Ishikawa (cell line): ENCODE measurements around the gene CCDC78.

Experiments used
- CEBPB ChIP-seq: IDR thresholded peaks from 2 replicates; pipeline ENCODE4 v1.6.1; 2012
- CREB1 ChIP-seq: IDR thresholded peaks from 2 replicates; pipeline ENCODE4 v1.6.1; 2012; ENCODE audit warnings: low read depth
- EGR1 ChIP-seq: IDR thresholded peaks from 2 replicates; pipeline ENCODE4 v1.6.1; 2012
- EP300 ChIP-seq: IDR thresholded peaks from 2 replicates; pipeline ENCODE4 v1.6.1; 2012; ENCODE audit warnings: borderline replicate concordance
- NFIC ChIP-seq: IDR thresholded peaks from 2 replicates; pipeline ENCODE4 v1.6.1; 2012
- RAD21 ChIP-seq: IDR thresholded peaks from 2 replicates; pipeline ENCODE4 v1.6.1; 2012; ENCODE audit warnings: low read depth
- TAF1 ChIP-seq: IDR thresholded peaks from 2 replicates; pipeline ENCODE4 v1.6.1; 2012; ENCODE audit warnings: low read depth, mild to moderate bottlenecking
- TCF12 ChIP-seq: IDR thresholded peaks from 2 replicates; pipeline ENCODE4 v1.6.1; 2012; ENCODE audit warnings: low read depth
- TEAD4 ChIP-seq: IDR thresholded peaks from 2 replicates; pipeline ENCODE4 v1.6.1; 2012
- YY1 ChIP-seq: IDR thresholded peaks from 2 replicates; pipeline ENCODE4 v1.6.1; 2012; ENCODE audit warnings: low read depth
- ZBTB7A ChIP-seq: IDR thresholded peaks from 2 replicates; pipeline ENCODE4 v1.6.1; 2012; ENCODE audit warnings: low read depth
- TF ChIP-seq, protein P1 (sequence below): IDR thresholded peaks from 2 replicates; pipeline ENCODE4 v1.6.1; 2012
- TF ChIP-seq, protein P2 (sequence below): IDR thresholded peaks from 2 replicates; pipeline ENCODE4 v1.6.1; 2012
- TF ChIP-seq, protein P3 (sequence below): IDR thresholded peaks from 2 replicates; pipeline ENCODE4 v1.6.1; 2012; ENCODE audit warnings: low read depth, mild to moderate bottlenecking

DNA sequence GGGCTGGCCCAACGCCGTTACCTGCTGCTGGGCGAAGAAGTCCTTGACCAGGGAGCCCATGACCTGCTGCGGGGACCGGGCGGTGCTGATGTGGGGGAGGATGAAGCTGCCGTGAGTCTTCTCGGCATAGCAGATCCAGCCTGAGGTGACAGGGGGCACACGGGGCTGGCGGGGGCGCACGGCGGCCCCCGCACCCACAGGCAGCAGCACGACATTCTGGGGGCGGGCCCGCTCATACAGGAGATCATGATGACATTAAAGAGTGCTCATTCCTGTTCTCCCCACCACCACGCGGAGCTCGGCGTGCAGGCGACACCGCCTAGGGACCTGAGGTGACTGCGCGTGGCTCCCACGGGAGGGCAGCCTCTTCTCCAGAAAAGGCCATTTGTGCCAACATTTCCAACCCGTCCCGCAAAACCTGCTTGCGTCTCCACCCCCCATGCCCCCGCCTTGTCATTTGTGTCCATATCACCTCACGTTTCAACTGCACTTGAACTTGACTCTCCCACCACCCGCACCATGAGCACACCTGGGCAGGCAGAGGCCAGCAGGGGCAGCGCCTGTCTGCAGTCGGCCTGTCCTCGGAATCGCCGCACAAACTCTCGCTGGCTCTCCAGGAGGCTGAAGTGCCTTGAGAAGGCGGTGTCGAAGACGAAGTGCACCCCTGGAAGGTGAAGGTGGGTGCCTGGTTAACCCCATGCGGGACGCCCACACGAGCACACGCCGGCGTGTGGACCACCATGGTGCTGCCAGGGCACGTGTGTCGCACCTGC, 8.2 kb upstream of the CCDC78 start:
- TF ChIP-seq TAF1 = no peak
- TF ChIP-seq, protein P1, sequence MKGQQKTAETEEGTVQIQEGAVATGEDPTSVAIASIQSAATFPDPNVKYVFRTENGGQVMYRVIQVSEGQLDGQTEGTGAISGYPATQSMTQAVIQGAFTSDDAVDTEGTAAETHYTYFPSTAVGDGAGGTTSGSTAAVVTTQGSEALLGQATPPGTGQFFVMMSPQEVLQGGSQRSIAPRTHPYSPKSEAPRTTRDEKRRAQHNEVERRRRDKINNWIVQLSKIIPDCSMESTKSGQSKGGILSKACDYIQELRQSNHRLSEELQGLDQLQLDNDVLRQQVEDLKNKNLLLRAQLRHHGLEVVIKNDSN = no peak
- TF ChIP-seq EGR1 = no peak
- no peak for TF ChIP-seq YY1
- no peak for TF ChIP-seq TEAD4
- no peak for TF ChIP-seq EP300
- no peak for TF ChIP-seq TCF12
- TF ChIP-seq CREB1 = no peak
- no peak for TF ChIP-seq NFIC
- TF ChIP-seq, protein P2, sequence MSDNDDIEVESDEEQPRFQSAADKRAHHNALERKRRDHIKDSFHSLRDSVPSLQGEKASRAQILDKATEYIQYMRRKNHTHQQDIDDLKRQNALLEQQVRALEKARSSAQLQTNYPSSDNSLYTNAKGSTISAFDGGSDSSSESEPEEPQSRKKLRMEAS = no peak
- TF ChIP-seq RAD21 = no peak
- TF ChIP-seq, protein P3, sequence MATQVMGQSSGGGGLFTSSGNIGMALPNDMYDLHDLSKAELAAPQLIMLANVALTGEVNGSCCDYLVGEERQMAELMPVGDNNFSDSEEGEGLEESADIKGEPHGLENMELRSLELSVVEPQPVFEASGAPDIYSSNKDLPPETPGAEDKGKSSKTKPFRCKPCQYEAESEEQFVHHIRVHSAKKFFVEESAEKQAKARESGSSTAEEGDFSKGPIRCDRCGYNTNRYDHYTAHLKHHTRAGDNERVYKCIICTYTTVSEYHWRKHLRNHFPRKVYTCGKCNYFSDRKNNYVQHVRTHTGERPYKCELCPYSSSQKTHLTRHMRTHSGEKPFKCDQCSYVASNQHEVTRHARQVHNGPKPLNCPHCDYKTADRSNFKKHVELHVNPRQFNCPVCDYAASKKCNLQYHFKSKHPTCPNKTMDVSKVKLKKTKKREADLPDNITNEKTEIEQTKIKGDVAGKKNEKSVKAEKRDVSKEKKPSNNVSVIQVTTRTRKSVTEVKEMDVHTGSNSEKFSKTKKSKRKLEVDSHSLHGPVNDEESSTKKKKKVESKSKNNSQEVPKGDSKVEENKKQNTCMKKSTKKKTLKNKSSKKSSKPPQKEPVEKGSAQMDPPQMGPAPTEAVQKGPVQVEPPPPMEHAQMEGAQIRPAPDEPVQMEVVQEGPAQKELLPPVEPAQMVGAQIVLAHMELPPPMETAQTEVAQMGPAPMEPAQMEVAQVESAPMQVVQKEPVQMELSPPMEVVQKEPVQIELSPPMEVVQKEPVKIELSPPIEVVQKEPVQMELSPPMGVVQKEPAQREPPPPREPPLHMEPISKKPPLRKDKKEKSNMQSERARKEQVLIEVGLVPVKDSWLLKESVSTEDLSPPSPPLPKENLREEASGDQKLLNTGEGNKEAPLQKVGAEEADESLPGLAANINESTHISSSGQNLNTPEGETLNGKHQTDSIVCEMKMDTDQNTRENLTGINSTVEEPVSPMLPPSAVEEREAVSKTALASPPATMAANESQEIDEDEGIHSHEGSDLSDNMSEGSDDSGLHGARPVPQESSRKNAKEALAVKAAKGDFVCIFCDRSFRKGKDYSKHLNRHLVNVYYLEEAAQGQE = no peak
- no peak for TF ChIP-seq ZBTB7A
- TF ChIP-seq CEBPB = no peak
